Type B pancreatic cell (in vitro differentiated cells): Measurements from ENCODE around the gene GOLGB1. TPM values are rescaled to one million over a fixed set of nuclear protein-coding genes. Genes with fewer than 3 reads are reported as not detected.

Source experiments
- DNase-seq: peaks from one replicate; pipeline ENCODE4 v3.0.0; 2021; ENCODE audit warnings: mixed read lengths; ENCODE audit not compliant: unreplicated experiment; ENCODE audit errors: extremely low spot score
- H3K27ac Mint-ChIP-seq: 2 replicates; pipeline ENCODE4 v1.8.0; 2021; ENCODE audit warnings: mild to moderate bottlenecking, mixed read lengths
- H3K27me3 Mint-ChIP-seq: 2 replicates; pipeline ENCODE4 v1.8.0; 2021; ENCODE audit warnings: mixed read lengths
- H3K36me3 Mint-ChIP-seq: 2 replicates; pipeline ENCODE4 v1.8.0; 2021; ENCODE audit warnings: mixed read lengths
- H3K4me1 Mint-ChIP-seq: one replicate; pipeline ENCODE4 v1.8.0; 2021; ENCODE audit warnings: mixed read lengths; ENCODE audit not compliant: unreplicated experiment
- H3K4me3 Mint-ChIP-seq: 2 replicates; pipeline ENCODE4 v1.8.0; 2021; ENCODE audit warnings: mild to moderate bottlenecking, mixed read lengths
- H3K9me3 Mint-ChIP-seq: 2 replicates; pipeline ENCODE4 v1.8.0; 2021; ENCODE audit warnings: mixed read lengths
- total RNA-seq: library from RNA; stranded (reverse); gene quantifications from 2 replicates; pipeline ENCODE4 v1.2.1, GENCODE V29; 2021; ENCODE audit warnings: low replicate concordance
- TF ChIP-seq, protein P1 (sequence below): fragments of 200-600 bp; sonication (generic); conservative IDR thresholded peaks from 2 replicates; pipeline ENCODE4 v1.5.0; 2021; ENCODE audit warnings: antibody characterized with exemption, mild to moderate bottlenecking

GOLGB1 gene
- total RNA-seq, 1 donor from 2014 or later, result 49.9 TPM

- DNase-seq, result no peak
- H3K27me3 Mint-ChIP-seq, result no peaks in the 10 kb centered on the region
- TF ChIP-seq, protein P1, sequence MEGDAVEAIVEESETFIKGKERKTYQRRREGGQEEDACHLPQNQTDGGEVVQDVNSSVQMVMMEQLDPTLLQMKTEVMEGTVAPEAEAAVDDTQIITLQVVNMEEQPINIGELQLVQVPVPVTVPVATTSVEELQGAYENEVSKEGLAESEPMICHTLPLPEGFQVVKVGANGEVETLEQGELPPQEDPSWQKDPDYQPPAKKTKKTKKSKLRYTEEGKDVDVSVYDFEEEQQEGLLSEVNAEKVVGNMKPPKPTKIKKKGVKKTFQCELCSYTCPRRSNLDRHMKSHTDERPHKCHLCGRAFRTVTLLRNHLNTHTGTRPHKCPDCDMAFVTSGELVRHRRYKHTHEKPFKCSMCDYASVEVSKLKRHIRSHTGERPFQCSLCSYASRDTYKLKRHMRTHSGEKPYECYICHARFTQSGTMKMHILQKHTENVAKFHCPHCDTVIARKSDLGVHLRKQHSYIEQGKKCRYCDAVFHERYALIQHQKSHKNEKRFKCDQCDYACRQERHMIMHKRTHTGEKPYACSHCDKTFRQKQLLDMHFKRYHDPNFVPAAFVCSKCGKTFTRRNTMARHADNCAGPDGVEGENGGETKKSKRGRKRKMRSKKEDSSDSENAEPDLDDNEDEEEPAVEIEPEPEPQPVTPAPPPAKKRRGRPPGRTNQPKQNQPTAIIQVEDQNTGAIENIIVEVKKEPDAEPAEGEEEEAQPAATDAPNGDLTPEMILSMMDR, result no peak
- H3K4me3 Mint-ChIP-seq, result no peak overlapping the region
- no peak overlapping the region for H3K27ac Mint-ChIP-seq
- no peaks in the 10 kb centered on the region for H3K9me3 Mint-ChIP-seq
- no peaks in the 10 kb centered on the region for H3K36me3 Mint-ChIP-seq
- no peaks in the 10 kb centered on the region for H3K4me1 Mint-ChIP-seq
Observed at GRCh38 chr3:121654493-121655385, 94.8 kb downstream of the GOLGB1 start.

DNA sequence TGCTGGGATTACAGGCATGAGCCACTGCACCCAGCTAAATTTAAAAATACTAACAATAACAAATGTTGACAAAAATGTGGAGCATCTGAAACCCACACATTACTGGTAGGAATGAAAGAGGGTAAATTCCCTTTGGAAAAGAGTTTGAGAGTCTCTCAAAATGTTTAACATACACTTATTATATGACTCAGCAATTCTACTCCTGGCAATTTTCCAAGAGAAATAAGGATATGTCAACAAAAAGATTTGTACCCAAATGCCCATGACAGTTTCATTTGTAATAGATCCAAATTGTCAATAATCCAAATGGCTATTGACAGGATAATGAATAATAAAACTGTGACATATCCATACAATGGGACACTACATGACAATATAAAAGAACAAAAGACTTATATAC lies 97.9 kb downstream of the GOLGB1 start:
- no peak for DNase-seq
- H3K4me3 Mint-ChIP-seq, result no peak overlapping the region
- TF ChIP-seq, protein P1, result no peak
- H3K9me3 Mint-ChIP-seq, result no peaks in the 10 kb centered on the region
- H3K27ac Mint-ChIP-seq, result peak overlapping the region; percentile 28
- H3K27me3 Mint-ChIP-seq, result no peaks in the 10 kb centered on the region
- H3K4me1 Mint-ChIP-seq, result no peaks in the 10 kb centered on the region
- H3K36me3 Mint-ChIP-seq, result no peaks in the 10 kb centered on the region

GRCh38 chr3:121649645-121650044 lies 99.9 kb downstream of the GOLGB1 start:
- Mint-ChIP-seq H3K27me3 (no peaks in the 10 kb centered on the region), H3K27ac (no peak overlapping the region)
- TF ChIP-seq, protein P1, result no peak

DNA sequence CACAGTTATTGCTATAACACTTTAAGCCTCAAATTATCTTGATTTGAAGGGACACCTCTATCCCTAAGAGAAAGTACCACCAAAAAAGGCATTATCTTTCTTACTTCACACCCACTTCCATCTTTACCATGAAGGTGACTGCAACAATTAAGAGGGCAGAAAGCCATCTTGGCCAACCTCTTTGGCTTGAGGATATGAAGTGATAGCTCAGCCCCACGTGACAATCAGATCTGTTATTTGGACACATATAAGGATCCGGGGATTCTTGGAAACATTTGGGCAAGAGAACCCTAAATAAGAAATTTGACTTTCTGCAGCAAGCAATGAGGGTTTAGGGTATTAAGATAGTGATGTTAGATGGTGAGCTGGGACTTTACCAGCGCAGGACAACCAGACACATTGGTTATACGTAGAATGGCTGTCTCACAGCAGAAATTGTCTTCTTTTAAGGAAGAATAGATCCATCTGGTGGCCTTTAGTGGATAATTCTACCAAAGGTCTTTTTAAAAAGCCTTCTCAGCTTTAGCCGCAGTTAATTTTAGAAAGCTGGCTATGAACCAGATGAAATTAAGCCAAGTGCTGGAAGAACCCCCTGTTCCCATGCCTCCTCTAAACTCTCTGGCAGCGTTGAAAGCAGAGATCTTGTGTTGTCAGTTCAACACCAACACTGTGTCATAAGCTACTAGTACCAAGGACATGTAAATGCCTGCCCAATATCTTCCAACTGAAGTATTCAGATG lies 101.2 kb downstream of the GOLGB1 start:
- Mint-ChIP-seq H3K27me3 (no peaks in the 10 kb centered on the region), H3K9me3 (no peaks in the 10 kb centered on the region), H3K36me3 (no peaks in the 10 kb centered on the region), H3K4me1 (no peaks in the 10 kb centered on the region), H3K27ac (no peak overlapping the region), H3K4me3 (no peak overlapping the region)
- DNase-seq, result no peak
- TF ChIP-seq, protein P1, result no peak

More at GRCh38 chr3:121649645-121650044, 99.9 kb downstream of the GOLGB1 start:
- no peak overlapping the region for H3K4me3 Mint-ChIP-seq
- no peaks in the 10 kb centered on the region for H3K4me1 Mint-ChIP-seq
- no peaks in the 10 kb centered on the region for H3K9me3 Mint-ChIP-seq
- no peaks in the 10 kb centered on the region for H3K36me3 Mint-ChIP-seq
- DNase-seq, result no peak

GRCh38 chr3:121645054-121645453 lies 104.5 kb downstream of the GOLGB1 start:
- Mint-ChIP-seq H3K4me1 (no peaks in the 10 kb centered on the region), H3K9me3 (no peaks in the 10 kb centered on the region), H3K4me3 (no peak overlapping the region), H3K27ac (no peak overlapping the region), H3K27me3 (no peaks in the 10 kb centered on the region), H3K36me3 (no peaks in the 10 kb centered on the region)
- DNase-seq, result no peak
- TF ChIP-seq, protein P1, result no peak
